Stomach (tissue), 9 donors: ENCODE results near the gene FBXL7. TPM values are rescaled to one million over a fixed set of nuclear protein-coding genes. Genes with fewer than 3 reads are reported as not detected.

Source experiments
- DNase-seq, 2 donors: peaks; one replicate each; pipeline versions ENCODE4 v3.0.0 to v3.0.0-alpha.2; 2013 to 2019
- H3K27ac ChIP-seq, 5 donors: fragments of 200-600 bp in 4 of 5; sonication (generic) in 4 of 5; one replicate each; pipeline ENCODE4 v1.5.1; 2013 to 2019; ENCODE audit warnings: mild to moderate bottlenecking in 1 of 5, moderate library complexity in 1 of 5
- H3K27me3 ChIP-seq, 3 donors: fragments of 200-600 bp; sonication (generic); one replicate each; pipeline ENCODE4 v1.5.1; 2017 to 2019; ENCODE audit warnings: mixed run types in 1 of 3
- H3K36me3 ChIP-seq, 4 donors: fragments of 200-600 bp; sonication (generic); 1 replicate in 3 of 4; 2 replicates in 1 of 4; pipeline ENCODE4 v1.5.1; 2016 to 2019
- H3K4me1 ChIP-seq, 4 donors: fragments of 200-600 bp; sonication (generic); one replicate each; pipeline ENCODE4 v1.5.1; 2016 to 2019
- H3K4me3 ChIP-seq, 4 donors: fragments of 200-600 bp; sonication (generic) in 3 of 4; one replicate each; pipeline ENCODE4 v1.5.1; 2016 to 2019; ENCODE audit warnings: mild to moderate bottlenecking in 1 of 4
- H3K9me3 ChIP-seq, 4 donors: fragments of 200-600 bp; sonication (generic); one replicate each; pipeline ENCODE4 v1.5.1; 2016 to 2019
- EP300 ChIP-seq: sonication (generic); formaldehyde crosslinking; IDR thresholded peaks from one replicate; pipeline ENCODE4 v1.6.1; 2017; ENCODE audit warnings: antibody characterized with exemption
- POLR2A ChIP-seq, 4 donors: fragments of 450-650 bp; IDR thresholded peaks; one replicate each; pipeline ENCODE4 v1.6.1; 2016; ENCODE audit warnings: antibody characterized with exemption in 4 of 4, control low read depth in 2 of 4, mild to moderate bottlenecking in 1 of 4, moderate library complexity in 1 of 4
- POLR2AphosphoS5 ChIP-seq, 3 donors: sonication (generic); formaldehyde crosslinking; IDR thresholded peaks; one replicate each; pipeline ENCODE4 v1.6.1; 2016; ENCODE audit warnings: antibody characterized with exemption in 3 of 3
- WGBS, 5 donors: extraction: QIAGEN DNeasy Blood & Tissue Kit in 3 of 5; methylation state at CpG; one replicate each; pipeline versions ENCODE4 v1.1.5 to v1.1.7; 2013 to 2018; 5-methylcytosine and 5-hydroxymethylcytosine counted together
- intact Hi-C: fragments of 100-400 bp; cut with DNase I; formaldehyde crosslinking; loops from one replicate; pipeline ENCODE4 v1.15.1; 2023; ENCODE audit warnings: low total_unique reads
- polyA plus RNA-seq, 3 donors: library from polyadenylated mRNA; stranded (reverse); fragments of 200-250 nt; gene quantifications; one replicate each; pipeline ENCODE4 v1.2.3, GENCODE V29; 2013
- total RNA-seq, 5 donors: library from RNA; depleted of rRNA; stranded (reverse); fragments of >200 nt; gene quantifications; one replicate each; pipeline versions ENCODE4 v1.1.0 to v1.2.3, GENCODE V29; 2014 to 2016
- TF ChIP-seq, protein P1 (sequence below), 7 experiments: fragments of 450-650 bp in 4 of 7; fragments of 200-600 bp in 3 of 7; sonication (generic) in 3 of 7; IDR thresholded peaks; one replicate each; pipeline ENCODE4 v1.5.1; 2016 to 2019; ENCODE audit warnings: antibody characterized with exemption in 7 of 7, control low read depth in 2 of 7, mild to moderate bottlenecking in 1 of 7
- donor health status: healthy with polysubstance abuse.
- donor health status: Bipolar disorder and iron deficiency.
- donor health status: healthy.

The FBXL7 gene
- total and polyA plus RNA-seq, 8 donors = 3.6 to 17.1 (median 6.8) TPM

DNA sequence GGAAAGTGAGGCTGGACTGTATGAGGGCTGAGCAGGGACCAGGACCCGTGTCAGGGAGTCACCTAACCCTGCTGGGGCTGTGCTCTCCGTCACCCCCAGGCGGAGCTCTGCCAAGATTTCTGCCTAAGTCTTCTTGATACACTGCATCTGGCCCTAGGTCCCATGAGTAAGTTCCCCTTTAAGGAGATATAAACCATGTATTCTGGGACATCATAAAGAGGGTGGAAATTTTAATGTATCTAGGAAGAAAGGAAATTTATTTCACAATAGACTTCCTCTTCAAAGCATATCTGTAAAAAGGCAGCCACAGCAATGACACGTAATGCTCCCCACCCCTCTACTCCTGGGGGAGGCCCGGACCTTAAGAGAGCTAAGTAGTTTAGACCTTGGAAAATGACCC lies 183.4 kb downstream of the FBXL7 start:
- DNase-seq = peak in 1 of 2 donors; percentile 48
- intact Hi-C loops = no loop called here

DNA sequence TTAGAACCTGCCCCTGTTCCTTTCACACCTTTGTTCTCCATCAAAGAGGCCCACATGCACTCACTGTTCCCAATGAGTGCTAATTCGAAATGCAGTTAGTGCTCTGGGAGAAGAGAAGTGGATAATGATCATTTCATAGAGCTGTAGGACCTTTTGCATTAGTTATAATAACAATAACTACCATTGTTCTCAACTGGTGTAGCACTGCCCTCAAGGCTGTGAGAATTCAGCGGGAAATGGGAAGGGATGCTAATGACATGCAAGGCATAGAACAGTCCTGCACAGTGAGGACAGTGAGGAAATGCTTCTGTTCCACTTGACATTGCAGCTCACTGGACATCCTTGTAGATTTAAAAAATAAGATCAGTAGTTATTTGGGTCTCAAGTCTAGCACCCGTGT lies 187.4 kb downstream of the FBXL7 start:
- Histone ChIP-seq H3K4me3 (no peak overlapping the region), H3K4me1 (peaks cover 4 to 17% (median 11%) of the 10 kb centered on the region in 4 donors), H3K27me3 (no peaks in the 10 kb centered on the region), H3K36me3 (no peaks in the 10 kb centered on the region), H3K9me3 (no peaks in the 10 kb centered on the region), H3K27ac (no peak overlapping the region)
- no peak for DNase-seq
- 76 to 84% (median 81%) methylated on average over 3 of the region's 3 CpGs for WGBS, 5 donors
- TF ChIP-seq POLR2A (IDR thresholded peaks at IDR 0.05) = no peak
- no peak for TF ChIP-seq POLR2AphosphoS5 (IDR thresholded peaks at IDR 0.05)
- TF ChIP-seq, protein P1, sequence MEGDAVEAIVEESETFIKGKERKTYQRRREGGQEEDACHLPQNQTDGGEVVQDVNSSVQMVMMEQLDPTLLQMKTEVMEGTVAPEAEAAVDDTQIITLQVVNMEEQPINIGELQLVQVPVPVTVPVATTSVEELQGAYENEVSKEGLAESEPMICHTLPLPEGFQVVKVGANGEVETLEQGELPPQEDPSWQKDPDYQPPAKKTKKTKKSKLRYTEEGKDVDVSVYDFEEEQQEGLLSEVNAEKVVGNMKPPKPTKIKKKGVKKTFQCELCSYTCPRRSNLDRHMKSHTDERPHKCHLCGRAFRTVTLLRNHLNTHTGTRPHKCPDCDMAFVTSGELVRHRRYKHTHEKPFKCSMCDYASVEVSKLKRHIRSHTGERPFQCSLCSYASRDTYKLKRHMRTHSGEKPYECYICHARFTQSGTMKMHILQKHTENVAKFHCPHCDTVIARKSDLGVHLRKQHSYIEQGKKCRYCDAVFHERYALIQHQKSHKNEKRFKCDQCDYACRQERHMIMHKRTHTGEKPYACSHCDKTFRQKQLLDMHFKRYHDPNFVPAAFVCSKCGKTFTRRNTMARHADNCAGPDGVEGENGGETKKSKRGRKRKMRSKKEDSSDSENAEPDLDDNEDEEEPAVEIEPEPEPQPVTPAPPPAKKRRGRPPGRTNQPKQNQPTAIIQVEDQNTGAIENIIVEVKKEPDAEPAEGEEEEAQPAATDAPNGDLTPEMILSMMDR (IDR thresholded peaks at IDR 0.05) = no peak
- TF ChIP-seq EP300 = no peak
- intact Hi-C loops = no loop called here

More for the DNA sequence above, 183.4 kb downstream of the FBXL7 start:
- Histone ChIP-seq H3K36me3 (no peaks in the 10 kb centered on the region), H3K9me3 (no peaks in the 10 kb centered on the region), H3K27ac (no peak overlapping the region), H3K27me3 (no peaks in the 10 kb centered on the region), H3K4me1 (peaks cover 4 to 14% (median 11%) of the 10 kb centered on the region in 4 donors), H3K4me3 (no peak overlapping the region)
- WGBS, 5 donors = 41 to 54% (median 45%) methylated on average over 5 of the region's 5 CpGs
- TF ChIP-seq EP300 = no peak
- TF ChIP-seq, protein P1 (IDR thresholded peaks at IDR 0.05) = no peak
- no peak for TF ChIP-seq POLR2AphosphoS5 (IDR thresholded peaks at IDR 0.05)
- TF ChIP-seq POLR2A (IDR thresholded peaks at IDR 0.05) = no peak

DNA sequence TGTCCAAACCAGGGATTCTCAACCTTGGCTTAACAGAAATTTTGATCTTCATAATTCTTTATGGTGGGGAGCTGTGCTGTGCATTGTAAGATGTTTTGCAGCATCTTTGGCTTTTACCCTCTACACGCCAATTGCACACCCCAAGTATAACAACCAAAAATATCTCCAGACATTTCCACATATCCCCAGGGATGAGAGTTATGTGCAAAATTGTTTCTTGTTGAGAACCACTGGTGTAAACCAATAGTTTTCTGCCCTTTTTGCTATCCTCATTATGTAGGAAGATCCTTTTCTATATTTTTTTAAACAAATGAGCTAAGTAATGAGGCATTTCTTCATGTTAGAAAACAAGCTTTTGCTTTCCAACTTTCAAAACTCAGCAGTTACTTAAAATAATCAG lies 189.9 kb downstream of the FBXL7 start:
- TF ChIP-seq POLR2AphosphoS5 (IDR thresholded peaks at IDR 0.05) = no peak
- TF ChIP-seq POLR2A (IDR thresholded peaks at IDR 0.05) = no peak
- TF ChIP-seq, protein P1 (IDR thresholded peaks at IDR 0.05) = no peak
- no peak for TF ChIP-seq EP300
- Histone ChIP-seq H3K27ac (no peak overlapping the region), H3K36me3 (no peaks in the 10 kb centered on the region), H3K9me3 (no peaks in the 10 kb centered on the region), H3K4me3 (no peak overlapping the region), H3K27me3 (no peaks in the 10 kb centered on the region), H3K4me1 (peaks cover 0 to 15% (median 4%) of the 10 kb centered on the region in 4 donors)
- no peak for DNase-seq
- intact Hi-C loops = no loop called here
- 83 to 95% (median 89%) methylated on average over 1 of the region's 1 CpG for WGBS, 5 donors

DNA sequence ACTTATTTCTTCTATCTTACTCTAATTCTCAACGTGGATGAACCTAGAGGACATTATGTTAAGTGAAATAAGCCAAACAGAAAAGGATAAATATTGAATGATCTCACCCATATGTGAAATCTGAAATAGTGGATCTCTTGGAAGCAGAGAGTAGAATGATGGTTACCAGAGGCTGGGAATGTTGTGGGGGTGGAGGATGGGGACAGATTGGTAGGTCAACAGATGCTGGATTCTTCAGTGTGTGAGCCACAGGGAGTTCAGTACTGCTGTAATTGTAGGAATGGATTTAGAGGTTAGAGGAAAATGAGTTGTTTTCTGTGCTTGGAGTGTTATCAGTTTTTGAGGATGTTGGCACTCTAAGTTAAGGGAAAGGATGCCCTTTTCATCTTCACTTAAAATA lies 190.6 kb downstream of the FBXL7 start:
- no peak for DNase-seq
- Histone ChIP-seq H3K4me3 (no peak overlapping the region), H3K4me1 (peaks cover 0 to 19% (median 8%) of the 10 kb centered on the region in 4 donors), H3K27me3 (no peaks in the 10 kb centered on the region), H3K9me3 (no peaks in the 10 kb centered on the region), H3K27ac (no peak overlapping the region), H3K36me3 (no peaks in the 10 kb centered on the region)
- TF ChIP-seq POLR2AphosphoS5 (IDR thresholded peaks at IDR 0.05) = no peak
- TF ChIP-seq, protein P1 (IDR thresholded peaks at IDR 0.05) = no peak
- no peak for TF ChIP-seq EP300
- TF ChIP-seq POLR2A (IDR thresholded peaks at IDR 0.05) = no peak
- WGBS, 5 donors = 29 to 47% (median 38%) methylated on average over 1 of the region's 1 CpG
- intact Hi-C loops = no loop called here
